Stimulated activated CD4-positive, alpha-beta T cell treated with anti-CD3 and anti-CD28 coated beads, TNF-alpha, amount 100 ng/mL, for 4 hours (primary cell): ENCODE data around the gene CENPP.

ENCODE experiments used
- DNase-seq, 3 experiments: peaks; one replicate each; pipeline ENCODE4 v3.0.0-alpha.2; 2020; ENCODE audit warnings: low read depth in 3 of 3

The CENPP gene

DNA sequence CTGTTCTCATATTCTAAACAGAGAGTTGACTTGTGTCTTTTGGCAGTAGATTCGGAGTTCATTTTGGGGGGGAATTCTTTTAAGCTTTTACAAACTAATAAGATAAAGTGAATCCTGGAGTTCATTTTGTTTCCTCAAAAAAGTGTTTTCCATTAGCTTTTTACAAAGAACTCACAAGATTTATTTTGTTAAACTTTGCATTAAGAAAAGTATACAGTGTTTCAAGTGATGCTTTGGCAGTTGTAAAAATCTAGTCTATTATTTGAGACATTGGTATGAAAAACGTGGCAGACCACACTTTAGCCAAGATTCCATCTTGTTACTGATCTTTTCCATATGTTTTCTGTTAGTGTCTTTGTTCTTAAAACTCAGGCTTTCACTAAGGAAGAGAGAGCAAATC lies 99.7 kb downstream of the CENPP start:
- DNase-seq: no peak

DNA sequence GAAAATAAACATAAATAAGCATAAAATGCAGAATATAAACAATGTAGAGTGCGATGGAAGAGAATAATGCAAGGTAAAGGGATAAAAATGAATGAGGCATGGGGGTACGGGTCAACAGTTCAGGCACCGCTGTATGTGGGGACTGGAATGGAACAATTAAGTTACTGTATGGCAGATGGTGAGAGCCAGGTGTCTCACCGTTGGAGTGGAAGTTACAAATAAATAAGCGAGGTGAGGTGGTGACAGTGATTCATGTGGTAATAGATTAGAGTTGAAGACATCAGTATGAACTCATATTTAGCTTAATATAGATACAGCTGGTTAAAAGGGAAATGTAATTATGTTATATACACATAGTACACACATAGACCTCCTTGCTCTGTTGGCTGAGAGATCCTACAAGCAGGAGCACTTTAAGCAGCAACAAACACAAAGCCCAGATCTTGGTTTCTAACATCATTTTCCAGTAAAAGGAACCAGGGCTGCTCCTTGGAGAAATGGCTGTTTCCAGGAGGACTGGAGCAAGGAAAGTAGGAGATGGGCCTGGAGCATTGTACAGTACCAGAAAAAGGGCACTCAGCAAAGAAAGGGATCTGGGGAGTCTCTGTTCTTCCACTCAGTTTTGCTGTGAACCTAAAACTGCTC lies 100.9 kb downstream of the CENPP start:
- no peak for DNase-seq

DNA sequence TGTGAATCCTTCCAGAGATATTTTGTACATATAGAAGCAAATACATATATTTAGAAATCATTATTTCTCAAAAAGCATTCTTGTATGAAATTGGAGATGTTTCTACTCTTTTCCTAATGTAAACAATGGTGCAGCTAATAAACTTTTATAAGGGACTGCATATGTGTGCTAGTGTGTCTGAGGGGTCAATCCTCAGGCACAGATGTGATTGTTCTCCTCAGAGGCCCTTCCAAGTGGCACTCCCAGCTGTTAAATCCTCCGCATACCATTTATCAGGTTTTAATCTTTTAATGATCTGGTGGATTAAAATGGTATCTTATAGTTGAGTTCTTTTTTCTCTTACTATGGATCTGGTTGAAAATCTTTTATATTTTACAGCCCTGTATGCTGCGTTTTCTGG lies 104.1 kb downstream of the CENPP start:
- DNase-seq: no peak

DNA sequence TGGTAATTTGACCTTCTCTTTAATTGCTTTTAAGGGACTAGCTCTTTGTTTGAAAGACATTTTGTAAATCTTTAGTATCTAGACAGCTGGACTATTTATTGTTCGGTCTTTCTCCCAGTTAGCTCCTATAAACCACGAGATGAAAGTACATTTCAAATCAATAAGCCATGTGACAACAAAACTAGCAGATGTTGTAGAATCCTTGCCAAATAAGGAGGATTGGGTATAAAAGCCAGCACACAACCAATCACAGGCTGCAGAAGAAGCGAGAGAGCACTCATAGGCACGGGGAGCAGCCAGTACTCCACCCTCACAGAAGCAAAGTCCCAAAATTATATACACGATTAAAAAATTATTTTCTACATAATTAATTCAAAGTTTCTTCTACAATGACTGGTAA lies 106.6 kb downstream of the CENPP start:
- DNase-seq: no peak

DNA sequence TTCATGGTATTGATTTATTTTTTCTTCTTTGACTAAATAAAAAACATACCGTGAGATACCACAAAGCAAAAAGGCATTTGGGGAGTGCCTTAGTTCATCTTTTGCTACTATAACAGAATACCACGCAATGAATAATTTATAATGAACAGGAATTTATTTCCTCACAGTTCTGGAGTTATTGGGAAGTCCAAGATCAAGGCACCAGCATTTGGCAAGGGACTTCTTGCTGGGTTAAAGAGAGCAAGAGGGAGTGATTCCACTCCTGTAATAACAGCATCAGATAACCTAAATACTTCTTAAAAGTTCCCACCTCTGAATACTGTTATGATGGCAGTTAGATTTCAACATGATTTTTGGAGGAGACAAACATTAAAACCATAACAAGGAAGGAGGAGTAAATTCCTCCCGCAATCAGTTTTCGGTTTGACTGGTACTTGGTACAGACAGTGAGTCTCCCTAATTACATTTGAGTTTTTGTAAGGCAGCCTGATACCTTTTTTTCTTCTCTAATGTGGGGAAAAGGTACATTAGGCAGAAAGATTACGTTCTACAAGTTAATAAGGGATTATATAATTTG lies 107.3 kb downstream of the CENPP start:
- DNase-seq: no peak

DNA sequence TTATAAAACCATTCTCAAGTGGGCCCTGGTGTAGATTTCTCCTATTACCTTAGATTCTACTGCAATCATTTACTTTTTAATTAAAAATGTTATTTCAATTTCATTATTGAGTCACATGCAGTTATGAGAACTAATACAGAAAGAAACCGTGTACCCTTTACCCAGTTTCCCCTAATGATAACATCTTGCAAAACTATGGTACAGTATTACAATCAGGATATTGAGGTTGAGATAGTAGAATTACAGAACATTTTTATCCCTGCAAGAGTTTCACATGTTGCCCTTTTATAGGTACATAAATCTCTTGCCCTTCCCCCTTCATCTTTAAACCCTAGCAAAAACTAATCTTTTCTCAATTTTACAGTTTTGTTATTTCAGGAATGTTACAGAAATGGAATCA lies 109.5 kb downstream of the CENPP start:
- no peak for DNase-seq

DNA sequence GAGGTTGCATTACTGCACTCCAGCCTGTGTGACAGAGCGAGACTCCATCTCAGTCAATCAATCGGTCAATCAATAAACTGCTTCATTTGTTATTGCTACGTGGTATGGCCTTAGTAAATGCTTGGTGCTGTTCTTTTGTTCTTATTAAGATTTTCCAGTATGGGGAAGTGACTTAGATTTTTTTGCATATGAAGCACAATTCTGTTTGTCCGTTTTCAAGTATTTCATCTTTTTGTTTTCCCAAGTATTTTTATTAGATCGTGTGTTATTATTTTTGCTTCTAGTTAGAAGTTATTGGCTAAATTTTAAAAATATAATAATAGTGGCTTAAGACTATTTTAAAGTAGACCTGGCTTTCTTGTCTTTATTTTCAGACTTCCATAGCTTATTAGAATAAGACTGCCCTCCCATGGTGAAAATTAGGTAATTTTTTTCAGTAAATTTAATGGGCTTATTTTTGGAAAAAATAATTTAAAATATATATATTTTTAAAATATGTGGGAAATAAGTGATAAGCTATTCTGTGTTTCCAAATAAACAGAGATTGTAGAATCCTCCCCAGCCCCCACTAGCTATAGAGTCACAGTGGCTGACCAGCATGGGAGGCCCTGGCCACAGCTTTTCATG lies 113.3 kb downstream of the CENPP start:
- DNase-seq: no peak

DNA sequence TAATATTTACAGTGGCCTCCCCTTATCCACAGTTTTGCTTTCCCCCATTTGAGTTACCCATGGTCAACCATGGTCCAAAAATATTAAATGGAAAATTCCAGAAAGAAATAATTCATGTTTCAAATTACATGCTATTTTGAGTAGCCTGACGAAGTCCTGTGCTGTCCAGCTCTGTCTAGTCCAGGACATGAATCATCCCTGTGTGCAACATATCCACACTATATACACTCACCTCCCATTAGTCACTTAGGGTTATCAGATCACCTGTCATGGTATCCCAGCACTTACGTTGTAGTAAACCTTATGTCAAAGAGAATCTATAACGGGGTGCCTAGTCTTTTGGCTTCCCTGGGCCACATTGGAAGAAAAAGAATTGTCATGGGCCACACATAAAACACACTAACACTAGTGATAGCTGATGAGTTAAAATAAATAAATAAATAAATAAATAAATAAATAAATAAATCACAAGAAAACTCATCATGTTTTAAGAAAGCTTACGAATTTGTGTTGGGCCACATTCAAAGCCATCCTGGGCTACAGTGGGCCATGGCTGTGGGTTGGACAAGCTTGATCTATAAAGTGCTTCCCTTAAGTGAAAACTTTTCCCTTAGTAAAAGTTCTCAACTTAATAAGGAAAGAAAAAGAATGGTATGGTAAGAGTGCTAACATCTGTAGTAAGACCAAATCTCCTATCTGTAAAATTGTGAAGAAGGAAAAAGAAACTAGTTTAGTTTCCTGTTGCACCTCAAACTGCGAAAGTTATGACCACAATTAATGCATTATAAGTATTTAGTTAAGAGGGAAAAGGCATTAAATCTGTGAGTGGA lies 114.4 kb downstream of the CENPP start:
- DNase-seq: no peak

DNA sequence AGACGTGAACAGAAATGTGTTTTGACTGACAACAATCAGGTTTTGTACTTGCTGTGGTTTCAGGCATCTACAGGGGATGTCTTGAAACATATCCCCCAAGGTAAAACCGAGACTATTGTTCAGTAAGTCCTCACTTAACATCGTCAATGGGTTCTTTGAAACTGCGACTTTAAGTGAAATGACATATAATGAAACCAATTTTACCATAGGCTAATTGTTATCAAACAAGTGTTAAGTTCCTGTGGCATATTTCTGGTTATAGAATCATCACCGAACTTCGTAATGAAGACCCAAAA lies 114.9 kb downstream of the CENPP start:
- DNase-seq: no peak

DNA sequence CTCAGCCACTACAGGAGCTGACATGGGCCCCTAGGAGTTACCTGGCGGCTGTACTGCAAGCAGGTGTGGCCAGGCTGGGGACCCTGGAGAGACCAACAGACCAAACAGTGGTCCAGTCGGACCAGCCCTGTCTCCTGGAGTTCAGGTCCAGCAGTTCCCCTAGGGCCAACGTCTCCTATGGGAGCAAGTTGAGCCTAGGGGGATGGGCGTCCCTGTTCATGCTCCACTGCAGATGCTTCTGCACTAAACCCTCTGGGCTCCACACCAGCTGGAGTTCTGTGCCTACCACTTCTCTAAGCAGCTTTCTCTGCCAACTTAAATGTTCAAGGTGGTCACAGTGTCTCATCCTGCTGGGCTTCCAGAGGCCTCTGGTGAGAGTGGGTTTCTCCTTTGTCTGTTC lies 119.1 kb downstream of the CENPP start:
- no peak for DNase-seq

DNA sequence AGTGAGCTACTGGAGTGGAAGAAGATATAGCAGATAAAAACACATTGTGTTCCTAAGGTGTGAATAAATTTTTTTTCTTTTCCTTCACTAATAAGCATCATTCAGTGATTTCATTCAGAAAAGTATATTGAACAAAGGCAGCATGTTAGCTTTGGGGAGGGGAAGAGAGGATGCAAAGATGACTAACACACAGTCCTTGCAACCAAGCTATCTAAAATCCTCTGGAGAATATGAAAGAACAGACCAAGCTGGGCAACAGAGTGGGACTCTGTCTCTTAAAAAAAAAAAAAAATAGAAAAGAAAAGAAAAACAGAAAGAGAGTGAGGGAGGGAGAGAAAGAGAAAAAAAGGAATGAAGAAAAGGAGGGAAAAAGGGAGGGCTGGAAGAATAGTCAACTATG lies 120.8 kb downstream of the CENPP start:
- DNase-seq: no peak

DNA sequence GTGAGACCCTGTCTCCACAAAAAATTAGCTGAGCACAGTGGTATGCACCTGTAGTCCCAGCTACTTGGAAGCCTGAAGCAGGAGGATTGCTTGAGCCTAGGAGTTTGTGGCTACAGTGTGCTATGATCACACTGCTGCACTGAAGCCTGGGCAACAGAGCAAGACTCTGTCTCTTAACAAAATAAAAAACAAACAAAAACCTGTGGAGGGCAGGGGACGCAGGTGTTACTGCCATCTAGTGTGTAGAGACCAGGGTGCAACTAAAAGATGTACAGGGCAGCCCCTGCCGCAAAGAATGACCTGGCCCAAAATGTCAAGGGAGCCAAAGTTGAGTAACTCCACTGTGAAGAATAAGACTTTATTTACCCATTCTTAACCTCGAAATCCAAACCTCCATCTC lies 129.5 kb downstream of the CENPP start:
- DNase-seq: no peak

DNA sequence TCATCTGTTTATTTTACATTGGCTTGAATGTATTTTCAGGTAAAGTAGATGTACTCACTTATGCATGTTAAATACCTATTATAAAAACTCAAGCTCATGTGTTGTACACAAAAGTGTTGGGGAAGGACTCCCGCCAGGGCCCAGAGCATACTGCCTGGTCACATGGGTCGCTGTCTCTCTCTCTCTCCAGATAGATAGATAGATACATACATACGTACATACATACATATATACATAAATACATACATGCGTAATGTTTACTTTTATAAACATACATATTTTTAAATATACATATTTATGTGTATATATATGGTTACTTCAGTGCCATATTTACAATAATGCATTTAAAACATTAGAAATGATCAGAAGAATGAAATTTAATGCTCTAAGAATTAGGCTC lies 131.8 kb downstream of the CENPP start:
- DNase-seq: no peak

DNA sequence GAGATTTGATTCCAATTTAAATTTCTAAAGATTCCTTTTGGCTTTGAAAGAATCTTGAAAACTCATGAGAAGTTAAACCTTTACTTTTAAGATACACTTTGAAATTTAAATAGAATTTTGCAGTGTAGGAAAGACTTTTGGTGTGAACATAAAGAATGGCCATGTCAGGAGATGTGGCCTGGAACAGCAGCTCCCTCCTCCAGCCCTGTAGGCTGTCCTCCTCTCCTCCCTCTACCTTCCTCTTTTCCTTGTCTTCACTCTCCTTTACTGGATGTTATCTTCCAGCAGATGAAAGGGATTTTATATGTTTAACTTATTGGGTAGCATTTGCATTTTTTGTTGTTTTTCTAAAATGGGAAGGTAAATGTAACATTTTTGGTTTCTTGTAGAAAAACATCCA lies 137.6 kb downstream of the CENPP start:
- no peak for DNase-seq

DNA sequence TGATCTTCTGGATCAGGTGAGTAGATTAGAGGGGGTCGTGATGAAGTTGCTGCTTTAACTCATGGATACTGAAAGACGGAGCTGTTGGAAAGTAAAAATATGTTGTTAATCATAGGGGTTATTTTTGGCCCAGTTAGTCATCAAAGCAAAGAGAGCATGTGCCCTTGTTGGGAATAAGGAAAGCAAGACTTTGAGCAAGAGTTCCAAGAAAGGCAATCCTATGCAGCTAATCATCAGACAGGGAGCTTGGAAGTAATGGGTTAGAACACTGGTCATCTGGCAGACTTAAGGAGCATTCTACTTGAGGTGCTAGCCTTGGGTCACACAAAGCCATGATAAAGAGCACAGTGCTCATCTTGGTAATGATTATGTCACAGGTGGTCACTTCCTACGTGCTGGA lies 138.2 kb downstream of the CENPP start:
- DNase-seq: no peak

DNA sequence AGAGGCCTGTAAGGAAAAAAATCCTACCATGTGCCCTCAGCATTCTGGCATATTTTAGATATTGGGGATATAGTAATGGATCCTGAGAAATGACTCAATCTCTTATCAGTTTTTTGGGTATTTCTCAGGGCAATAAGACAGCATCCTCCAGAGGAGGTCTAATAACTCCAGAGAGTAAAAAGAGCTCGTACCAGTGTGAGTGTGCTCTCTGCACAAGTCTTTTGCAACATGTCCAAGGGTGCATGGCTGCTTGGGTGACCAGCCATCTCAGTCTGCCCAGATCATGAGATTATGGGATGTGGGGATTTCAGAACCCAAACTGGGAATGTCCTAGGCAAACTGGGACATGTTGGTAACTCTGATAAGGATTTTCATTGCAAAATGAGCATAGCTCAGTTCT lies 141.3 kb downstream of the CENPP start:
- no peak for DNase-seq

DNA sequence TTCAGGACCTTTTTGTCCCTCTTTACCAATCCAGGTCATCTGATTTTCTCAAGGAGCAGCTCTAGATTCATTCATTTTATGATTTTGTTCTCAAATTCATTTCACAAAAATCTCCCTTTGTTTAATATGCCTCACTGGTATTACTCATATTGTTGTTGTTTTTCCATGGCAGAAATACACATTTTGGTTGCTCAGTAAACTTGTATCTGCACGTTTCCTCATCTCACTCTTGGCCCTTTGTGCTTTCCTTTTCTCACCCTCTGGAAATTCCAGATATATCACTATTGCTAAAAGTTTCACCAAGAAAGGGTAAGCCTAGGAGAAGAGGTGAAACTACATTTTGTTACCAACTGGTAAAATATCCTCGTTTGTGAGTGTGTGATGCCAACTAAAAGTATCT lies 141.8 kb downstream of the CENPP start:
- DNase-seq: no peak

DNA sequence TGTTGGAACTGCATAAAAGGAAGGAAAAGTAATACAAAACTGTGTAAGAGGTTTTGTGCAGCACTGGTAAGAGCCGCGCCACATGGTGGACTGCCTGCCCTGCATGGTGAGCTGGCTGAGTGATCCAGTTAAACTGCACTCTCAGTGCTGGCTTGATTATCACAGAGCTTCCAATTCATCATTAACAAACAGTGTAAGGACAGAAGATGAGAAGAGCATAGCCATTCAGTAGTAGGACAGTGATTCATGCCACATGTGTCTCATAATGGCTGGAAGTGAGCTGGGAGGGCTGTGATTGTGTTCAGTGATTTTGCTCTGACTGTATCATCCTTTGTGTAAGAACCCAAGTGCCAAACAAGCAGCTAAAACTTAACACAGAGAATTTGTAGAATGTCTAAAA lies 142.5 kb downstream of the CENPP start:
- DNase-seq: no peak

DNA sequence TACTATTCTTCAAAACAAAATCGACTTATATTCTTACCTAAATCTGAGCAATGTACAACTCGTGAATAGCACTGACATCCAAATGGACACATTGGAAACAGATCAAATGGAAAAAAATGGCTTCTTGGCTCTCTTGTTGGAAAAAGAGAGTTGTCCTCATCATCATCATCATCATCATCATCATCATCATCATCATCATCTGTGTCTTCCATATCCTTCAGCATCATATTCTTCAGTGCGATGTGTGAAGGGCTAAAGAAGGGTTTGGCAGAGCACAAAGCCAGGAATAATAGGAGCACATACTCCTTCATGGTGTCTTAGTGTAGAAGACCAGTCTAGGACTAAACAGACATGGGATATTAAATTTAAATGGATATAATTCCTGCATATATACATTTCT lies 148.8 kb downstream of the CENPP start:
- DNase-seq: no peak

DNA sequence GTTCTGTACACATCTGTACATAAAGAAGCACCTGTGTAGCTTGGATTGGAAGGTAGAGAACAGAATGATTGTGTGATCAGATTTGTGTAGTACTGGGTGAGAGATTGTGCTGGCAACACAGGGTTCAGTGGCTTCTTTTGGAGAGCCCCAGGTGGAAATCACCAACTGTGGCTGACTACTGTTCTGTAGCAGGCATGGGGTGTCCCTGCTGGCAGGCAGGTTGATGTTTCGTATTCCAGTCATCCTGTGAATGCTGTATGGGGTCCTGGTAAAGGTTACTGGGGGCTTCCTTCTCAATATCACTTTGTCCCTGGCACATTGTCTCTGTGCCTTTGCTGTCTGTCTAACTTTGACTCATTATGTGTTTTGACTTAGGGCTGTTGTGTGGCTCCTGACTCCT lies 151.2 kb downstream of the CENPP start:
- DNase-seq: no peak

DNA sequence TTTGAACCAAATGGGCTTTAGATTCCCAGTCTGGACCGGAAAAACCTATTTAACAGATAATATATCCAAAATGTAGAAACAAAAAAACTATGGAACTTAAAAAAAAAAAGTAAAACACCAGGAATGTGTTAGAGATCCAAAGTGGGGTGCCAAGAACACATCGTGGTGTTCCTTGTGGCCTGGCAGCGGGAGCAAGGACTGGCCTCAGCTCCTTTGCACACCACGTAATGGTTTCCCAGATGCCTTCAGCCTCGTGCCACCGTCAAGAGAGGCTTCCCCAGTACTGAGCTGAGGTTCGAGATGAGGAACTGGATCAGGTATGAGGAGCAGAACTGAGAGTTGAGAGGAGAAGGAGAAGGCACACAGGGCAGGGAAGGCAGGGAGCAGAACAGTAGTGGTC lies 153.0 kb downstream of the CENPP start:
- no peak for DNase-seq

DNA sequence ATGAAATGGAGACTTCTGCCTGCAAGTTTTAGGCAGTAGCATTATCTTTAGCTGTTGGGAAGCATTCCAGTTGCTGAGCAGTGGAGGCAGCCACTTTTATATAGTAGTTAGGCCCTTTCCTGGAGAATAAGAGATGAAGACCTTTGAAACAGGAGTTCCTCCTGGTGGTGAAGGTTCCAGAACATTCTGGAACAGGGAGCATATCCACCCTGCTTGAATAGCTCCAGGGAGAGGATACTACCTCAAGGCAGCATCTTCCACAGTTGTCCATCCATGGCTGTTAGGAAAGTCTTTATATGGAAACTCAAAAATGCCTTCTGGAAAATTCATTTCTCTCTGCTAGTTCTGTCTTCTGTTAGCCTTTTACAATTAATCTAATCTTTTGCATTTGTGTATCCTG lies 153.6 kb downstream of the CENPP start:
- DNase-seq: no peak

DNA sequence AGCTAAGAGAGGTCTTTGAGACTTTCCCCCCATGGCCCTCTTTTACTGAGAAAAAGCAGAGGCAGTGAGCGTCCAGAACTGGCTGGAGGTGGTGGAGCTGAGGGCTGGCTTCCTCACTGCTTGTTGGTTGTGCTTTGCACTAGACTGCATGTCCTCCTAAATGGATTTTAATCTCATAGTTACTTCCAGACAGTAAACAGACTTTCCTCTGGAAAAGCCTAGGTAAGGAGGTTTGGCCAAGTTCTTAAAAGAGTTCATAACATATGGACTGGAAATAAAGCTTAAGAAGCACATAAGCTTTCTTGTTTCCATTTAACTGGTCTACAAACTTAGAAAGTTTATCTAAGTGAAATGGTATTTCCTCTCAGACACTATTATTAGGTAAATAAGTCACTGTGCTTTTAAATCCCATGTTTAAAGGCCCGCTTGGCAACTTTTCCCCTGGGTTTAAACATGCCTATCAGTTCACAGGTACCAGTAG lies 154.6 kb downstream of the CENPP start:
- no peak for DNase-seq
